Measurements from ENCODE around the gene LPIN2.
"Not testable (repeated sequence)": the region's sequence is repeated elsewhere in the genome, so short reads cannot be mapped to it uniquely, and the experiment has no call there.

Gene LPIN2

GRCh38 chr18:3044931-3045698, 32.2 kb upstream of the LPIN2 start:
- no peak for DNase-seq

- no peak for DNase-seq
These were observed 29.4 kb upstream of the LPIN2 start for GRCh38 chr18:3042379-3042778.

GRCh38 chr18:3041843-3042242, 28.9 kb upstream of the LPIN2 start:
- no peak for DNase-seq

GRCh38 chr18:3040881-3041280, 27.9 kb upstream of the LPIN2 start:
- DNase-seq, result no peak

GRCh38 chr18:3040173-3040572, 27.2 kb upstream of the LPIN2 start:
- no peak for DNase-seq

- DNase-seq, result peak; percentile 49
These were observed 24.5 kb upstream of the LPIN2 start for GRCh38 chr18:3037423-3037915.

- DNase-seq, result no peak
These were observed 23.2 kb upstream of the LPIN2 start for GRCh38 chr18:3036108-3036507.

- no peak for DNase-seq
These were observed 22.7 kb upstream of the LPIN2 start for GRCh38 chr18:3035635-3036034.

GRCh38 chr18:3032721-3033120, 19.8 kb upstream of the LPIN2 start:
- DNase-seq, result no peak

- peak; percentile 65 for DNase-seq
These were observed 16.4 kb upstream of the LPIN2 start for GRCh38 chr18:3029215-3029952.

GRCh38 chr18:3028115-3028514, 15.2 kb upstream of the LPIN2 start:
- not testable (repeated sequence) for DNase-seq

GRCh38 chr18:3027370-3027891, 14.5 kb upstream of the LPIN2 start:
- DNase-seq, result no peak

GRCh38 chr18:3025544-3025943, 12.6 kb upstream of the LPIN2 start:
- DNase-seq, result no peak

GRCh38 chr18:3023603-3024002, 10.7 kb upstream of the LPIN2 start:
- DNase-seq, result not testable (repeated sequence)

GRCh38 chr18:3016585-3017297, 3.8 kb upstream of the LPIN2 start:
- peak; percentile 46 for DNase-seq

GRCh38 chr18:3015851-3016250, 2.9 kb upstream of the LPIN2 start:
- no peak for DNase-seq

- DNase-seq, result peak; percentile 74
These were observed 2.3 kb upstream of the LPIN2 start for GRCh38 chr18:3015204-3015592.

GRCh38 chr18:3014503-3015203, 1.7 kb upstream of the LPIN2 start:
- DNase-seq, result no peak

- peak; percentile 45 for DNase-seq
These were observed 564 bp downstream of the LPIN2 start for GRCh38 chr18:3012136-3013023.

GRCh38 chr18:3010086-3010485, 2.9 kb downstream of the LPIN2 start:
- DNase-seq, result no peak

GRCh38 chr18:3008541-3008940, 4.4 kb downstream of the LPIN2 start:
- DNase-seq, result peak; percentile 87

Measured in fibroblast of skin of back (primary cell).